ENCODE measurements around the gene REXO1.

Gene REXO1

GRCh38 chr19:1766800-1767352 lies 81.4 kb downstream of the REXO1 start:
- DNase-seq (ENCODE audit: low read depth): no peak

- DNase-seq (ENCODE audit: low read depth): no peak
Measured at GRCh38 chr19:1765904-1766799, 82.1 kb downstream of the REXO1 start.

Data from stimulated activated CD8-positive, alpha-beta memory T cell treated with anti-CD3 and anti-CD28 coated beads, Interleukin-12 subunit alpha, Interleukin-12 subunit beta, amount 100 ng/mL, for 4 hours (primary cell).